H1 (cell line): ENCODE data around the gene WDR90. TPM values are rescaled to one million over a fixed set of nuclear protein-coding genes. Genes with fewer than 3 reads are reported as not detected.

Source experiments
- CTCF ChIA-PET: fragments of 300-600 bp; sonication (Branson Sonifier 250); formaldehyde crosslinking; loops from one replicate; lab custom pipeline; 2021; ENCODE audit not compliant: partially characterized antibody; lab: Charles Lee
- POLR2A ChIA-PET: fragments of 300-600 bp; sonication (Branson Sonifier 250); formaldehyde crosslinking; loops from one replicate; lab custom pipeline; 2021; ENCODE audit warnings: inconsistent platforms; ENCODE audit not compliant: partially characterized antibody; lab: Charles Lee
- DNase-seq, 2 experiments: peaks; one replicate each; pipeline versions ENCODE4 v3.0.0 to v3.0.0-alpha.2; 2010 to 2022; ENCODE audit warnings: low spot score in 2 of 2, low read depth in 1 of 2, mixed read lengths in 1 of 2
- FAIRE-seq: peaks from 2 replicates; lab custom pipeline; 2011; peaks lifted over from hg19 to GRCh38; lab: Jason Lieb, UNC
- H2AFZ ChIP-seq: 2 replicates; pipeline ENCODE4 v1.8.1; 2012; ENCODE audit warnings: low read length, inconsistent platforms
- H2AK5ac ChIP-seq: 2 replicates; pipeline ENCODE4 v1.6.1; 2013; ENCODE audit warnings: low read depth, low read length
- H2BK120ac ChIP-seq: replicated peaks from 2 replicates; pipeline ENCODE3; 2013; ENCODE audit warnings: low read depth, low read length, inconsistent platforms
- H2BK12ac ChIP-seq: 2 replicates; pipeline ENCODE4 v1.6.1; 2013; ENCODE audit warnings: low read depth, low read length
- H2BK15ac ChIP-seq: 2 replicates; pipeline ENCODE4 v1.6.1; 2013; ENCODE audit warnings: low read length
- H2BK20ac ChIP-seq: 2 replicates; pipeline ENCODE4 v1.6.1; 2013; ENCODE audit warnings: low read length
- H2BK5ac ChIP-seq: 2 replicates; pipeline ENCODE4 v1.6.1; 2013; ENCODE audit warnings: low read depth, low read length
- H3K14ac ChIP-seq: 2 replicates; pipeline ENCODE4 v1.6.1; 2013; ENCODE audit warnings: inconsistent platforms; ENCODE audit not compliant: insufficient read length
- H3K18ac ChIP-seq: 2 replicates; pipeline ENCODE4 v1.6.1; 2013; ENCODE audit warnings: low read length; ENCODE audit errors: extremely low read depth
- H3K23ac ChIP-seq: 2 replicates; pipeline ENCODE4 v1.6.1; 2013; ENCODE audit warnings: inconsistent platforms; ENCODE audit not compliant: insufficient read length
- H3K23me2 ChIP-seq: 2 replicates; pipeline ENCODE4 v1.6.1; 2013; ENCODE audit warnings: low read depth, low read length
- H3K27ac ChIP-seq: 2 replicates; pipeline ENCODE4 v1.6.1; 2011; ENCODE audit warnings: low read depth, low read length, inconsistent platforms
- H3K27me3 ChIP-seq, 4 experiments: replicated peaks in 1 of 4; 1 replicate in 1 of 4; 2 replicates in 3 of 4; pipeline versions ENCODE4 v1.6.1 to v1.8.1; 2011 to 2013; ENCODE audit warnings: low read length in 3 of 4, mild to moderate bottlenecking in 3 of 4, inconsistent platforms in 2 of 4, mixed read lengths in 2 of 4, moderate library complexity in 1 of 4; ENCODE audit not compliant: control insufficient read depth in 3 of 4, insufficient read depth in 3 of 4; ENCODE audit errors: extremely low read depth in 1 of 4
- H3K36me3 ChIP-seq, 4 experiments: 2 replicates each; pipeline versions ENCODE4 v1.6.1 to v1.8.1; 2011 to 2013; ENCODE audit warnings: mild to moderate bottlenecking in 4 of 4, low read length in 3 of 4, moderate library complexity in 2 of 4, control low read depth in 1 of 4, inconsistent platforms in 1 of 4; ENCODE audit not compliant: insufficient read depth in 4 of 4, control insufficient read depth in 2 of 4
- H3K4ac ChIP-seq: replicated peaks from 2 replicates; pipeline ENCODE3; 2013; ENCODE audit warnings: low read length, low read depth, mixed read lengths, inconsistent platforms; ENCODE audit not compliant: insufficient read length
- H3K4me1 ChIP-seq, 4 experiments: replicated peaks in 1 of 4; 1 replicate in 1 of 4; 2 replicates in 3 of 4; pipeline versions ENCODE4 v1.6.1 to v1.8.1; 2011 to 2013; ENCODE audit warnings: low read length in 3 of 4, inconsistent platforms in 2 of 4, mixed read lengths in 1 of 4; ENCODE audit not compliant: insufficient read depth in 4 of 4, control insufficient read depth in 3 of 4
- H3K4me2 ChIP-seq, 2 experiments: 2 replicates each; pipeline versions ENCODE4 v1.6.1 to v1.8.1; 2011 to 2013; ENCODE audit warnings: low read depth in 2 of 2, low read length in 2 of 2, control low read depth in 1 of 2, inconsistent platforms in 1 of 2, mild to moderate bottlenecking in 1 of 2; ENCODE audit not compliant: insufficient read depth in 1 of 2
- H3K4me3 ChIP-seq, 4 experiments: fragments of 200-600, 300-600 bp in 1 of 4; sonication (generic), shearing (Covaris generic), sonication (Bioruptor Twin) in 1 of 4; 2 replicates each; pipeline versions ENCODE4 v1.5.1 to v1.8.1; 2011 to 2016; ENCODE audit warnings: low read length in 4 of 4, low read depth in 3 of 4, control low read depth in 2 of 4, inconsistent platforms in 2 of 4, mild to moderate bottlenecking in 2 of 4, mixed read lengths in 1 of 4, moderate library complexity in 1 of 4; ENCODE audit not compliant: insufficient read depth in 2 of 4; ENCODE audit errors: extremely low read depth in 1 of 4
- H3K56ac ChIP-seq: replicated peaks from 2 replicates; pipeline ENCODE3; 2013; ENCODE audit warnings: low read depth, mild to moderate bottlenecking, mixed read lengths, low read length, inconsistent platforms; ENCODE audit not compliant: insufficient read length
- H3K79me1 ChIP-seq: 2 replicates; pipeline ENCODE4 v1.6.1; 2013; ENCODE audit warnings: low read depth, low read length, control low read depth
- H3K79me2 ChIP-seq, 2 experiments: 2 replicates each; pipeline versions ENCODE4 v1.6.1 to v1.8.1; 2012 to 2013; ENCODE audit warnings: low read length in 2 of 2, mild to moderate bottlenecking in 2 of 2, inconsistent platforms in 1 of 2; ENCODE audit not compliant: insufficient read depth in 2 of 2, control insufficient read depth in 1 of 2
- H3K9ac ChIP-seq, 4 experiments: replicated peaks in 1 of 4; 1 replicate in 1 of 4; 2 replicates in 3 of 4; pipeline versions ENCODE4 v1.6.1 to v1.8.1; 2011 to 2013; ENCODE audit warnings: low read depth in 3 of 4, low read length in 3 of 4, control low read depth in 2 of 4, mild to moderate bottlenecking in 2 of 4, moderate library complexity in 2 of 4, inconsistent platforms in 1 of 4; ENCODE audit errors: extremely low read depth in 1 of 4
- H3K9me3 ChIP-seq, 2 experiments: 2 replicates each; pipeline versions ENCODE4 v1.6.1 to v1.8.1; 2012 to 2013; ENCODE audit warnings: mild to moderate bottlenecking in 2 of 2, moderate library complexity in 2 of 2, control low read depth in 1 of 2, inconsistent platforms in 1 of 2, low read depth in 1 of 2, low read length in 1 of 2, mixed read lengths in 1 of 2; ENCODE audit not compliant: insufficient read depth in 2 of 2
- H4K20me1 ChIP-seq, 2 experiments: replicated peaks in 1 of 2; 2 replicates each; pipeline versions ENCODE3 to v1.8.1; 2011 to 2013; ENCODE audit warnings: inconsistent platforms in 2 of 2, low read length in 2 of 2, mild to moderate bottlenecking in 1 of 2; ENCODE audit not compliant: insufficient read depth in 2 of 2, control insufficient read depth in 1 of 2
- H4K5ac ChIP-seq: 2 replicates; pipeline ENCODE4 v1.6.1; 2013; ENCODE audit warnings: low read length, low read depth, mixed read lengths, inconsistent platforms; ENCODE audit not compliant: insufficient read length
- H4K8ac ChIP-seq: 2 replicates; pipeline ENCODE4 v1.8.0; 2013; ENCODE audit warnings: mild to moderate bottlenecking, moderate library complexity, low read length, inconsistent platforms; ENCODE audit not compliant: insufficient read depth; ENCODE audit errors: extremely low read depth
- H4K91ac ChIP-seq: replicated peaks from 2 replicates; pipeline ENCODE3; 2013; ENCODE audit warnings: low read length, mixed read lengths, inconsistent platforms; ENCODE audit not compliant: insufficient read length
- BACH1 ChIP-seq: IDR thresholded peaks from 2 replicates; pipeline ENCODE4 v1.6.1; 2012; ENCODE audit warnings: low read length, improper control_type of control experiment
- GABPA ChIP-seq: IDR thresholded peaks from 2 replicates; pipeline ENCODE4 v1.6.1; 2011; ENCODE audit warnings: mild to moderate bottlenecking, low read length, moderate library complexity, borderline replicate concordance; ENCODE audit not compliant: insufficient read depth
- JUN ChIP-seq: IDR thresholded peaks from 2 replicates; pipeline ENCODE4 v1.6.1; 2011; ENCODE audit warnings: low read depth, mild to moderate bottlenecking, improper control_type of control experiment, low read length
- RFX5 ChIP-seq: IDR thresholded peaks from 2 replicates; pipeline ENCODE4 v1.6.1; 2011; ENCODE audit warnings: low read depth, low read length, improper control_type of control experiment, borderline replicate concordance
- RXRA ChIP-seq: IDR thresholded peaks from 2 replicates; pipeline ENCODE4 v1.6.1; 2011; ENCODE audit warnings: low read depth, mild to moderate bottlenecking, low read length, moderate library complexity; ENCODE audit not compliant: insufficient read depth
- SUZ12 ChIP-seq: fragments of 200-600 bp; sonication (generic); IDR thresholded peaks from 2 replicates; pipeline ENCODE4 v1.6.1; 2012; ENCODE audit warnings: mild to moderate bottlenecking, inconsistent platforms, low read length, moderate library complexity, mixed read lengths
- TAF1 ChIP-seq: IDR thresholded peaks from 2 replicates; pipeline ENCODE4 v1.6.1; 2011; ENCODE audit warnings: mild to moderate bottlenecking, low read depth, low read length
- TCF12 ChIP-seq: IDR thresholded peaks from 2 replicates; pipeline ENCODE4 v1.6.1; 2011; ENCODE audit warnings: low read depth, mild to moderate bottlenecking, low read length
- TEAD4 ChIP-seq: IDR thresholded peaks from 2 replicates; pipeline ENCODE4 v1.6.1; 2012; ENCODE audit warnings: low read depth, low read length, inconsistent platforms, mixed read lengths
- WGBS, 2 experiments: shearing (Covaris generic) in 1 of 2; methylation state at CpG; one replicate each; pipeline versions ENCODE4 v1.1.6 to v1.1.7; 2013 to 2015; ENCODE audit warnings: low lambda C conversion rate in 2 of 2, mixed read lengths in 2 of 2, inconsistent platforms in 1 of 2, low coverage in 1 of 2, missing lambda C conversion rate in 1 of 2; ENCODE audit not compliant: insufficient replicate concordance in 2 of 2, insufficient coverage in 1 of 2, insufficient read length in 1 of 2; ENCODE audit errors: extremely low coverage in 1 of 2, missing lambda C conversion rate in 1 of 2; 5-methylcytosine and 5-hydroxymethylcytosine counted together
- polyA plus RNA-seq, 7 experiments: library from polyadenylated mRNA; depleted of rRNA in 3 of 7; stranded (reverse) in 5 of 7; unstranded in 2 of 7; fragments of >200 nt in 5 of 7; fragments of 200-250 nt in 2 of 7; gene quantifications; 1 replicate in 5 of 7; 2 replicates in 1 of 7; 4 replicates in 1 of 7; pipeline versions ENCODE4 v1.2.1 to v1.2.3, GENCODE V29; 2011 to 2013; ENCODE audit warnings: missing spikeins in 2 of 7, mixed read lengths in 2 of 7
- total RNA-seq: library from RNA; stranded (reverse); fragmentation: NEBNext Ultra II Directional; extraction: Animal tissue kit (Norgen Biotek cat#: 25700); gene quantifications from 2 replicates; pipeline ENCODE4 v1.2.1, GENCODE V29; 2021
- TF ChIP-seq, protein P1 (sequence below): IDR thresholded peaks from 2 replicates; pipeline ENCODE4 v1.6.1; 2011; ENCODE audit warnings: low read length, improper control_type of control experiment

WDR90 gene
- total and polyA plus RNA-seq, 2 of the 8 experiments (the other 6 are each of a cell fraction or from before 2014, with no cell fraction given): 24.0 to 47.2 TPM

DNA sequence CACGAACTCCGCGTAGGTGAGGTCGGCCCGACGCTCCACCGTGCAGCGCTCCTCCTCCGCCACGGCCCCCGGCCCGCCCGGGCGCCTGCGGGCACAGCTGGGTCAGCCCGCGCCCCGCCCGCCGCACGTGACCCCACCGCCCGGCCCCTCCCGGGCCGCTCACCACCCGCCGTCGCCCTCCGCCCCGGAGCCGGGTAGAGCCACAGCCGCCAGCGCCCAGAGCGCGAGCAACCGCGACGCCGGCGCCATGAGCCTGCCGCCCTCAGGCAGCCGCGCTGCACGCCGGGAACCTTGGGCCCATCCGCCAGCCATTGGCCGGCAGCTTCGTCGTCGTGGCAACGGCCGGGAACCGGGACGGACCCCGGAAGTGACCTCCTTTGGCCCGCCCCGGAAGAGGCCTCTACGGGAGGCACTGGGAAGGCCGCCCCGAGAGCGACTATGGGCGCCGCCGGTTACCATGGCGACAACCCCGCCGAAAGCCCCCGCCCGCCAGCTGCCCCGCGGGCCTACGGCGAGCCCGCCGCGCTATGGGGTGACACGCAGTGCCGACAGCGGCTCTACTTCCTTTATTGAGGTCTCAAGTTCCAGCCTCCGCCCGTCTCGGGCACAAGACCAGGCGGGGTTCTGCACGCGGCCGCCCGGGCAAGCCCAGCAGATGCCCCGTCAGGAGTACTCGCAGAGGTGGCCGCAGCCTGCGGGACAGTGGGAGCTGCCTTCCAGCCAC is 35.1 kb downstream of the WDR90 start, which contains the start of gene JMJD8:
TSS of gene JMJD8 (minus strand) at position 264 of the 724 bp plus-strand sequence. CDS start at position 249, 15 bp downstream.
- H3K4ac ChIP-seq: peak within 1 kb of the TSS; percentile 91
- no peak within 1 kb of the TSS for H2BK120ac ChIP-seq
- H3K4me1 ChIP-seq: peaks cover 0 to 18% (median 13%) of the 10 kb centered on the region in 4 experiments; a peak in 5 of 7 replicates
- H3K23me2 ChIP-seq: peaks cover 13% of the 10 kb centered on the region; the same call in 1 of the 2 replicates
- H4K91ac ChIP-seq: peak within 1 kb of the TSS; percentile 98
- H2BK12ac ChIP-seq: peak within 1 kb of the TSS; percentile 80; the same call in 1 of the 2 replicates
- peak within 1 kb of the TSS; percentile 87; the same call in 1 of the 2 replicates for H2BK5ac ChIP-seq
- H3K9me3 ChIP-seq: no peaks in the 10 kb centered on the region
- H3K14ac ChIP-seq: no peak within 1 kb of the TSS
- ChIA-PET CTCF (interaction anchor here (1.2 kb wide), 2 partner anchors 17 to 36 kb away, joined by 4 to 5 read pairs; partner anchors contain the start of gene RHOT2), POLR2A (interaction anchor here (0.6 to 13.3 kb wide), 18 partner anchors 9 to 456 kb away, joined by 3 to 214 read pairs (median 4); partner anchors contain the start of genes ANTKMT, CHTF18, HAGHL and METRN)
- H3K4me3 ChIP-seq: peak within 1 kb of the TSS; percentile 62 to 81 (median 74)
- H2BK20ac ChIP-seq: no peak within 1 kb of the TSS
- peak within 1 kb of the TSS; percentile 60 for H4K5ac ChIP-seq
- peaks cover 4 to 35% of the 10 kb centered on the region in 2 experiments for H4K20me1 ChIP-seq
- peak within 1 kb of the TSS; percentile 80 for H4K8ac ChIP-seq
- H2BK15ac ChIP-seq: no peak within 1 kb of the TSS
- peak; percentile 81 to 98 for DNase-seq
- H3K56ac ChIP-seq: peak within 1 kb of the TSS; percentile 46
- H3K79me1 ChIP-seq: peaks cover 7% of the 10 kb centered on the region
- no peak within 1 kb of the TSS; the same call in 1 of the 2 replicates for H2AK5ac ChIP-seq
- H3K18ac ChIP-seq: peak within 1 kb of the TSS; percentile 78
- H3K27me3 ChIP-seq: no peaks in the 10 kb centered on the region; a peak in 1 of 7 replicates
- no peak for FAIRE-seq
- 21% methylated on average over 41 of the region's 91 CpGs; no CpG with 5 or more reads in 1 of the 2 experiments for WGBS, 2 experiments
- H3K36me3 ChIP-seq: peaks cover 4 to 28% (median 15%) of the 10 kb centered on the region in 4 experiments; a peak in 7 of 8 replicates
- H2AFZ ChIP-seq: no peak within 1 kb of the TSS
- peak within 1 kb of the TSS; percentile 73 for H3K27ac ChIP-seq
- H3K23ac ChIP-seq: no peak within 1 kb of the TSS
- H3K79me2 ChIP-seq: peaks cover 0 to 12% of the 10 kb centered on the region in 2 experiments; a peak in 1 of 4 replicates
- peak within 1 kb of the TSS; percentile 62 to 94 (median 76) for H3K9ac ChIP-seq
- H3K4me2 ChIP-seq: peak within 1 kb of the TSS; percentile 63 to 95
- TF ChIP-seq GABPA (peak; percentile 91), TAF1 (peak; percentile 92), RFX5 (no peak), TEAD4 (no peak), RXRA (no peak), JUN (no peak), TCF12 (no peak), BACH1 (no peak), SUZ12 (no peak)
- TF ChIP-seq, protein P1, sequence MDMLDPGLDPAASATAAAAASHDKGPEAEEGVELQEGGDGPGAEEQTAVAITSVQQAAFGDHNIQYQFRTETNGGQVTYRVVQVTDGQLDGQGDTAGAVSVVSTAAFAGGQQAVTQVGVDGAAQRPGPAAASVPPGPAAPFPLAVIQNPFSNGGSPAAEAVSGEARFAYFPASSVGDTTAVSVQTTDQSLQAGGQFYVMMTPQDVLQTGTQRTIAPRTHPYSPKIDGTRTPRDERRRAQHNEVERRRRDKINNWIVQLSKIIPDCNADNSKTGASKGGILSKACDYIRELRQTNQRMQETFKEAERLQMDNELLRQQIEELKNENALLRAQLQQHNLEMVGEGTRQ: no peak
